Right lobe of liver (tissue), 4 donors: Measurements from ENCODE around the gene KLF13.

Experiments
- CTCF ChIP-seq, 4 donors: fragments of 200-600 bp in 3 of 4; fragments of 450-650 bp in 1 of 4; IDR thresholded peaks; one replicate each; pipeline versions ENCODE4 v1.5.1 to v1.8.0; 2016 to 2022; ENCODE audit warnings: antibody characterized with exemption in 4 of 4, mild to moderate bottlenecking in 2 of 4
- POLR2A ChIP-seq: fragments of 450-650 bp; IDR thresholded peaks from one replicate; pipeline ENCODE4 v1.6.1; 2017; ENCODE audit warnings: antibody characterized with exemption, mild to moderate bottlenecking
- donor health status: DM: no; HTN: no; CAD: no.
- donor health status: DM: no; HTN: no; CAD: no.
- donor health status: DM: no; HTN: yes; CAD: no.

GRCh38 chr15:31278061-31278445 is 48.6 kb upstream of the KLF13 start:
- TF ChIP-seq POLR2A (no peak), CTCF (IDR thresholded peaks at IDR 0.05) (no peak)
